Vagina (tissue), 2 donors: ENCODE results near the gene CRISPLD2. TPM values are rescaled to one million over a fixed set of nuclear protein-coding genes. Genes with fewer than 3 reads are reported as not detected.
A peak's percentile ranks its signal among the peaks of the same experiment; 100 is the strongest.

ENCODE experiments used
- DNase-seq, 2 donors: peaks; one replicate each; pipeline ENCODE4 v3.0.0-alpha.2; 2017; ENCODE audit errors: extremely low spot score in 2 of 2
- H3K27ac ChIP-seq: fragments of 200-600 bp; sonication (generic); one replicate; pipeline ENCODE4 v1.5.1; 2019
- H3K27me3 ChIP-seq: fragments of 200-600 bp; sonication (generic); one replicate; pipeline ENCODE4 v1.5.1; 2019
- H3K36me3 ChIP-seq, 2 donors: fragments of 200-600 bp; sonication (generic); one replicate each; pipeline ENCODE4 v1.5.1; 2017 to 2019
- H3K4me1 ChIP-seq: fragments of 200-600 bp; sonication (generic); one replicate; pipeline ENCODE4 v1.5.1; 2019
- H3K4me3 ChIP-seq, 2 donors: fragments of 200-600 bp; sonication (generic); 1 replicate in 1 of 2; 2 replicates in 1 of 2; pipeline ENCODE4 v1.5.1; 2016 to 2019
- H3K9me3 ChIP-seq: fragments of 200-600 bp; sonication (generic); one replicate; pipeline ENCODE4 v1.5.1; 2019
- CTCF ChIP-seq, 3 experiments: fragments of 450-650 bp in 2 of 3; fragments of 200-600 bp in 1 of 3; sonication (generic) in 1 of 3; IDR thresholded peaks; one replicate each; pipeline ENCODE4 v1.5.1; 2017 to 2019; ENCODE audit warnings: antibody characterized with exemption in 3 of 3, mild to moderate bottlenecking in 2 of 3, moderate library complexity in 2 of 3
- POLR2A ChIP-seq, 2 donors: fragments of 450-650 bp; IDR thresholded peaks; one replicate each; pipeline ENCODE4 v1.6.1; 2017; ENCODE audit warnings: antibody characterized with exemption in 2 of 2, mild to moderate bottlenecking in 2 of 2, moderate library complexity in 2 of 2
- POLR2AphosphoS5 ChIP-seq, 2 donors: sonication (generic); formaldehyde crosslinking; IDR thresholded peaks; one replicate each; pipeline ENCODE4 v1.9.0; 2017; ENCODE audit warnings: antibody characterized with exemption in 2 of 2, mild to moderate bottlenecking in 2 of 2, low read depth in 1 of 2; ENCODE audit not compliant: insufficient read depth in 1 of 2
- intact Hi-C: fragments of 100-400 bp; cut with DNase I; formaldehyde crosslinking; loops from one replicate; pipeline ENCODE4 v1.15.1; 2023
- total RNA-seq: library from RNA; depleted of rRNA; stranded (reverse); fragments of >200 nt; gene quantifications from one replicate; pipeline ENCODE4 v1.2.3, GENCODE V29; 2016

The CRISPLD2 gene
- total RNA-seq, 1 donor from 2014 or later = 320 TPM

- H3K4me1 ChIP-seq = peaks cover 38% of the 10 kb centered on the region
- TF ChIP-seq CTCF (IDR thresholded peaks at IDR 0.05) (no peak), POLR2AphosphoS5 (IDR thresholded peaks at IDR 0.05; ENCODE audit: insufficient read depth in 1 of 2, low read depth in 1 of 2) (peak; percentile 25 to 40)
- H3K27me3 ChIP-seq = no peaks in the 10 kb centered on the region
- intact Hi-C loops = no loop called here
- peak overlapping the region; percentile 95 for H3K27ac ChIP-seq
- H3K4me3 ChIP-seq = peak overlapping the region; percentile 60 to 79
- no peaks in the 10 kb centered on the region for H3K9me3 ChIP-seq
- no peaks in the 10 kb centered on the region for H3K36me3 ChIP-seq
- DNase-seq = no peak
These were observed 2.2 kb downstream of the CRISPLD2 start for GRCh38 chr16:84821728-84822689.

GRCh38 chr16:84822990-84823389, 3.2 kb downstream of the CRISPLD2 start:
- no peak for DNase-seq
- TF ChIP-seq POLR2AphosphoS5 (IDR thresholded peaks at IDR 0.05; ENCODE audit: insufficient read depth in 1 of 2, low read depth in 1 of 2) (no peak), CTCF (IDR thresholded peaks at IDR 0.05) (no peak), POLR2A (IDR thresholded peaks at IDR 0.05) (no peak)
- Histone ChIP-seq H3K27me3 (no peaks in the 10 kb centered on the region), H3K9me3 (no peaks in the 10 kb centered on the region), H3K36me3 (no peaks in the 10 kb centered on the region), H3K4me3 (peak overlapping the region; percentile 38 to 60), H3K4me1 (peaks cover 48% of the 10 kb centered on the region), H3K27ac (peak overlapping the region; percentile 95)
- intact Hi-C loops = no loop called here

GRCh38 chr16:84823484-84823883, 3.7 kb downstream of the CRISPLD2 start:
- Histone ChIP-seq H3K27ac (peak overlapping the region; percentile 95), H3K27me3 (no peaks in the 10 kb centered on the region), H3K4me1 (peaks cover 52% of the 10 kb centered on the region), H3K9me3 (no peaks in the 10 kb centered on the region), H3K36me3 (no peaks in the 10 kb centered on the region), H3K4me3 (peak overlapping the region in 1 of 2 donors; percentile 38)
- intact Hi-C loops = no loop called here
- peak in 1 of 2 donors; percentile 55 for TF ChIP-seq POLR2AphosphoS5 (IDR thresholded peaks at IDR 0.05; ENCODE audit: insufficient read depth in 1 of 2, low read depth in 1 of 2)
- TF ChIP-seq POLR2A (IDR thresholded peaks at IDR 0.05) = no peak
- no peak for DNase-seq

- H3K27me3 ChIP-seq = no peaks in the 10 kb centered on the region
- H3K4me3 ChIP-seq = peak overlapping the region in 1 of 2 donors; percentile 18
- intact Hi-C loops = no loop called here
- no peak for TF ChIP-seq CTCF (IDR thresholded peaks at IDR 0.05)
- TF ChIP-seq POLR2A (IDR thresholded peaks at IDR 0.05) = no peak
- no peak for TF ChIP-seq POLR2AphosphoS5 (IDR thresholded peaks at IDR 0.05; ENCODE audit: insufficient read depth in 1 of 2, low read depth in 1 of 2)
- no peak for DNase-seq
- no peaks in the 10 kb centered on the region for H3K9me3 ChIP-seq
- peaks cover 57% of the 10 kb centered on the region for H3K4me1 ChIP-seq
- H3K36me3 ChIP-seq = no peaks in the 10 kb centered on the region
- peak overlapping the region; percentile 95 for H3K27ac ChIP-seq
These were observed 4.1 kb downstream of the CRISPLD2 start for GRCh38 chr16:84823926-84824325.

- intact Hi-C loops = no loop called here
- H3K4me3 ChIP-seq = peak overlapping the region in 1 of 2 donors; percentile 41
- peaks cover 66% of the 10 kb centered on the region for H3K4me1 ChIP-seq
- no peak for TF ChIP-seq CTCF (IDR thresholded peaks at IDR 0.05)
- no peak for DNase-seq
- H3K27me3 ChIP-seq = no peaks in the 10 kb centered on the region
- H3K36me3 ChIP-seq = no peaks in the 10 kb centered on the region
- H3K9me3 ChIP-seq = no peaks in the 10 kb centered on the region
- H3K27ac ChIP-seq = peak overlapping the region; percentile 95
These were observed 6.2 kb downstream of the CRISPLD2 start for GRCh38 chr16:84825896-84826557.
